IMR-90 (cell line): ENCODE results near the gene EGLN1. TPM values are rescaled to one million over a fixed set of nuclear protein-coding genes. Genes with fewer than 3 reads are reported as not detected.

Experiments
- ATAC-seq: fragments of 200-7000 bp; cut with Tn5 transposase; 2 replicates; pipeline ENCODE4 v1.9.1; 2020; ENCODE audit warnings: low read depth, mild to moderate bottlenecking, moderate library complexity
- BruUV-seq: library from RNA; stranded (reverse); fragments of 400-500 nt; replicated peaks from 2 replicates; lab custom pipeline; 2021; lab: Mats Ljungman, UMichigan
- CTCF ChIA-PET: fragments of 300-600 bp; formaldehyde crosslinking; extraction: SDS; loops from one replicate; lab custom pipeline; 2021; ENCODE audit warnings: antibody characterized with exemption; lab: Yijun Ruan, JAX
- POLR2A ChIA-PET: fragments of 300-600 bp; sonication (Branson Sonifier 250); formaldehyde crosslinking; loops from one replicate; lab custom pipeline; 2022; ENCODE audit warnings: antibody characterized with exemption; ENCODE audit not compliant: unreplicated experiment; lab: Charles Lee
- DNase-seq: peaks from one replicate; pipeline ENCODE4 v3.0.0; 2013
- H2AFZ ChIP-seq: replicated peaks from 2 replicates; pipeline ENCODE3; 2013; ENCODE audit warnings: low read length, mild to moderate bottlenecking; ENCODE audit not compliant: poor library complexity
- H2AK5ac ChIP-seq: 2 replicates; pipeline ENCODE4 v1.6.1; 2013; ENCODE audit warnings: low read depth, low read length, inconsistent platforms
- H2AK9ac ChIP-seq: replicated peaks from 2 replicates; pipeline ENCODE3; 2013; ENCODE audit warnings: mild to moderate bottlenecking, low read depth, low read length, moderate library complexity; ENCODE audit not compliant: poor library complexity
- H2BK120ac ChIP-seq: 2 replicates; pipeline ENCODE4 v1.6.1; 2013; ENCODE audit warnings: low read depth, low read length, inconsistent platforms
- H2BK15ac ChIP-seq: 3 replicates; pipeline ENCODE4 v1.6.1; 2013; ENCODE audit warnings: low read depth, low read length, inconsistent platforms
- H2BK20ac ChIP-seq: 2 replicates; pipeline ENCODE4 v1.6.1; 2013; ENCODE audit warnings: low read depth, mild to moderate bottlenecking, inconsistent platforms, low read length, moderate library complexity
- H2BK5ac ChIP-seq: 2 replicates; pipeline ENCODE4 v1.6.1; 2013; ENCODE audit warnings: mild to moderate bottlenecking, low read depth, low read length, inconsistent platforms; ENCODE audit not compliant: poor library complexity, severe bottlenecking
- H3K14ac ChIP-seq: replicated peaks from 2 replicates; pipeline ENCODE4 v1.6.1; 2013; ENCODE audit warnings: low read depth, low read length, inconsistent platforms
- H3K18ac ChIP-seq: 2 replicates; pipeline ENCODE4 v1.6.1; 2013; ENCODE audit warnings: low read depth, low read length, control low read depth
- H3K23ac ChIP-seq: 2 replicates; pipeline ENCODE4 v1.6.1; 2013; ENCODE audit warnings: low read depth, low read length, inconsistent platforms
- H3K27ac ChIP-seq: 2 replicates; pipeline ENCODE4 v1.5.1; 2013; ENCODE audit warnings: mild to moderate bottlenecking, control low read depth, low read length; ENCODE audit not compliant: insufficient read depth
- H3K27me3 ChIP-seq: 2 replicates; pipeline ENCODE4 v1.6.1; 2013; ENCODE audit warnings: low read length; ENCODE audit not compliant: control insufficient read depth, insufficient read depth
- H3K36me3 ChIP-seq: 2 replicates; pipeline ENCODE4 v1.6.1; 2013; ENCODE audit warnings: low read length, mixed read lengths; ENCODE audit not compliant: control insufficient read depth, insufficient read depth
- H3K4ac ChIP-seq: 2 replicates; pipeline ENCODE4 v1.6.1; 2013; ENCODE audit warnings: low read depth, low read length, inconsistent platforms
- H3K4me1 ChIP-seq: 2 replicates; pipeline ENCODE4 v1.6.1; 2013; ENCODE audit warnings: low read length, mixed read lengths; ENCODE audit not compliant: control insufficient read depth, insufficient read depth
- H3K4me2 ChIP-seq: 2 replicates; pipeline ENCODE4 v1.6.1; 2013; ENCODE audit warnings: low read depth, mild to moderate bottlenecking, control low read depth, low read length, moderate library complexity
- H3K4me3 ChIP-seq: 2 replicates; pipeline ENCODE4 v1.5.1; 2013; ENCODE audit warnings: low read depth, mild to moderate bottlenecking, control low read depth, low read length, moderate library complexity; ENCODE audit not compliant: insufficient read depth
- H3K56ac ChIP-seq: 2 replicates; pipeline ENCODE4 v1.6.1; 2013; ENCODE audit warnings: low read length, inconsistent platforms; ENCODE audit not compliant: insufficient read depth; ENCODE audit errors: extremely low read depth
- H3K79me1 ChIP-seq, 2 experiments: 2 replicates each; pipeline ENCODE4 v1.6.1; 2013; ENCODE audit warnings: low read length in 2 of 2, inconsistent platforms in 1 of 2, low read depth in 1 of 2
- H3K9ac ChIP-seq: 2 replicates; pipeline ENCODE4 v1.6.1; 2013; ENCODE audit warnings: low read depth, low read length, control low read depth
- H3K9me1 ChIP-seq: 2 replicates; pipeline ENCODE4 v1.6.1; 2013; ENCODE audit warnings: low read length, inconsistent platforms; ENCODE audit not compliant: insufficient read depth
- H3K9me3 ChIP-seq: 2 replicates; pipeline ENCODE4 v1.6.1; 2013; ENCODE audit warnings: low read length; ENCODE audit not compliant: control insufficient read depth, insufficient read depth
- H4K20me1 ChIP-seq: 2 replicates; pipeline ENCODE4 v1.6.1; 2013; ENCODE audit warnings: low read length, inconsistent platforms; ENCODE audit not compliant: insufficient read depth
- H4K5ac ChIP-seq: 2 replicates; pipeline ENCODE4 v1.6.1; 2013; ENCODE audit warnings: mild to moderate bottlenecking, low read depth, low read length, control low read depth
- H4K8ac ChIP-seq, 2 experiments: 2 replicates each; pipeline ENCODE4 v1.6.1; 2013; ENCODE audit warnings: low read depth in 2 of 2, low read length in 2 of 2, control low read depth in 1 of 2, inconsistent platforms in 1 of 2
- H4K91ac ChIP-seq: 2 replicates; pipeline ENCODE4 v1.6.1; 2013; ENCODE audit warnings: low read depth, low read length, inconsistent platforms; ENCODE audit not compliant: insufficient read depth
- MXI1 ChIP-seq: IDR thresholded peaks from 2 replicates; pipeline ENCODE4 v1.6.1; 2012; ENCODE audit warnings: low read depth, mild to moderate bottlenecking, low read length, moderate library complexity, borderline replicate concordance
- WGBS, 2 experiments: methylation state at CpG; one replicate each; pipeline versions ENCODE4 v1.1.5 to v1.1.7; 2013; ENCODE audit warnings: missing lambda C conversion rate in 2 of 2; ENCODE audit not compliant: insufficient read length in 1 of 2; ENCODE audit errors: extremely low coverage in 2 of 2; 5-methylcytosine and 5-hydroxymethylcytosine counted together
- dilution Hi-C: fragments of 300-500 bp; cut with HindIII; formaldehyde crosslinking; loops from one replicate; pipeline ENCODE4 v1.14.3; 2018; ENCODE audit warnings: low sequenced_read_pairs; ENCODE audit not compliant: unreplicated experiment
- in situ Hi-C: fragments of 300-500 bp; cut with MboI; formaldehyde crosslinking; loops from 3 replicates; pipeline ENCODE4 v1.14.3; 2019; ENCODE audit warnings: low sequenced_read_pairs, inconsistent platforms, mixed read lengths
- intact Hi-C: fragments of 100-400 bp; cut with micrococcal nuclease; formaldehyde crosslinking; loops from 2 replicates; pipeline ENCODE4 v1.10.0; 2022
- polyA plus RNA-seq, 3 experiments: library from polyadenylated mRNA; depleted of rRNA; stranded (reverse); fragments of >200 nt; gene quantifications; 2 replicates each; pipeline ENCODE4 v1.2.3, GENCODE V29; 2012; ENCODE audit warnings: low replicate concordance in 1 of 3
- total RNA-seq: library from RNA; depleted of rRNA; stranded (reverse); fragments of >200 nt; gene quantifications from 2 replicates; pipeline ENCODE4 v1.2.3, GENCODE V29; 2012

Gene EGLN1
- total and polyA plus RNA-seq, 2 of the 4 experiments (the other 2 are of a cell fraction) = 25.7 to 26.9 TPM

DNA sequence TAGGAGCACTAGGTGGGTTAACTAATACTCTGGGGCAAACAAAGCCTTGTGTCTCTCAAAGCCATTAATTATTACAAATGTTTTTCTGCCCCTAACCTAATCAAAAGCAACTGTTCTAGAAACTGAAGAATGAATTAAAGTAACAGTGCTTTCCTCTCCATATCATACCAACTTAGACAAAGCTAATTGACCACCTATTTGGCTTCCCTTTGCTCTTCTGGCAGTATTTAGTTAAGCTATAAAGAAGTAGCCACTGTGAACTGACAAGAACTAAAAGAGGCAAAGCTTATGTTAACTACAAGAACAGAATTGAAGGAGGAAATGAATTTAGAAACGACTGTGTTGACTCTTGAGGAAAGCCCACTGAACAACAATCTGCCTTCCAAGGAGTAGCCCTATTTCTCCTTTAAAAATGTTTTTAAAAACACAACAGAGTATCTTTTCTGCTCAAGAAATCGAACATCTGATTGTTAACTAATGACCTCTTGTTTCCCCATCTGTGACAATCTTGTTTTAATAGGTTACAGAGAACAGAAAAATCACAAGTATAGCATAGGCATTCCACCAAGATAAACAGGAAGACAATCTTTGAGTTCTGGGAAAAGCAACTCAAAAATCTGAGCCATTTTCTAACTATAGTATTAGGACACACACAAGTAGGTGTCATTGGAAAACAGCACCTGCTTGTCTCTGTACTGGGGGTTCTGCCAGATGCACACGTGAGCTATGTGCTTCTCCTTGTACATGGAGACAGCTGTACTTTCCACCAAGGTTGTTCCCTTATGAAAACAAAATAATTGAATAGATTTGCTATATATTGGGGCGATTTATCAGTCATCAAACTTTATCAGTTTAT is 3.1 kb upstream of the EGLN1 start:
- no peak overlapping the region for H2AFZ ChIP-seq
- no peak overlapping the region for H4K91ac ChIP-seq
- H3K23ac ChIP-seq = no peak overlapping the region
- no peak for TF ChIP-seq MXI1
- no peak overlapping the region for H3K14ac ChIP-seq
- no TSS peak for BruUV-seq
- H3K18ac ChIP-seq = no peak overlapping the region
- H3K79me1 ChIP-seq = peaks cover 0 to 8% of the 10 kb centered on the region in 2 experiments; a peak in 1 of 4 replicates
- ATAC-seq = no peak
- no peak overlapping the region; the same call in 1 of the 2 replicates for H3K4ac ChIP-seq
- H2AK9ac ChIP-seq = no peak overlapping the region
- H2BK20ac ChIP-seq = no peak overlapping the region
- H3K36me3 ChIP-seq = no peaks in the 10 kb centered on the region
- ChIA-PET POLR2A (no interaction called here), CTCF (no interaction called here)
- no peaks in the 10 kb centered on the region for H3K9me1 ChIP-seq
- no peak overlapping the region for H2BK15ac ChIP-seq
- WGBS, 2 experiments = no CpG with 5 or more reads among the region's 4 CpGs
- no peaks in the 10 kb centered on the region for H3K4me1 ChIP-seq
- no peak overlapping the region for H2BK120ac ChIP-seq
- H3K9me3 ChIP-seq = no peaks in the 10 kb centered on the region
- in situ Hi-C loops (loop anchor here (5.0 kb wide), 1 partner anchor 63 kb away; no protein-coding TSS in a partner anchor), intact Hi-C loops (loop anchor here (5.0 kb wide), 1 partner anchor 183 kb away; the partner anchor contains the start of gene GNPAT), dilution Hi-C loops (no loop called here)
- no peaks in the 10 kb centered on the region for H3K27me3 ChIP-seq
- no peak overlapping the region for H3K27ac ChIP-seq
- H3K4me2 ChIP-seq = no peak overlapping the region
- no peak overlapping the region for H3K56ac ChIP-seq
- no peak overlapping the region for H2BK5ac ChIP-seq
- H2AK5ac ChIP-seq = no peak overlapping the region
- no peak overlapping the region for H4K8ac ChIP-seq
- no peak overlapping the region for H3K9ac ChIP-seq
- no peak overlapping the region for H4K5ac ChIP-seq
- H4K20me1 ChIP-seq = peaks cover 11% of the 10 kb centered on the region
- H3K4me3 ChIP-seq = no peak overlapping the region
- no peak for DNase-seq
